ENCODE results near the gene CACHD1. TPM values are rescaled to one million over a fixed set of nuclear protein-coding genes. Genes with fewer than 3 reads are reported as not detected.

Gene CACHD1
- total RNA-seq, 1 experiment from 2014 or later, result not detected

- Histone ChIP-seq H2AFZ (ENCODE audit: low read length) (no peak overlapping the region), H3K9me2 (replicated peaks; ENCODE audit: insufficient read depth, low read length) (no peaks in the 10 kb centered on the region), H3K79me2 (ENCODE audit: low read length) (no peaks in the 10 kb centered on the region), H3K4me3 (ENCODE audit: low read length) (no peak overlapping the region), H3K4me1 (ENCODE audit: low read length) (no peaks in the 10 kb centered on the region), H3K9ac (ENCODE audit: low read length) (no peak overlapping the region), H3K9me3 (ENCODE audit: low read length) (no peaks in the 10 kb centered on the region), H3K4me2 (ENCODE audit: low read depth, low read length, poor library complexity, severe bottlenecking) (no peak overlapping the region), H3K36me3 (ENCODE audit: insufficient read depth, low read length) (no peaks in the 10 kb centered on the region), H3K27me3 (ENCODE audit: low read length) (no peaks in the 10 kb centered on the region), H4K20me1 (ENCODE audit: insufficient read depth, low read depth, low read length) (no peaks in the 10 kb centered on the region), H3K27ac (ENCODE audit: low read length) (no peak overlapping the region)
- no peak for DNase-seq
Observed at GRCh38 chr1:64537942-64538341, 68.0 kb downstream of the CACHD1 start.

DNA sequence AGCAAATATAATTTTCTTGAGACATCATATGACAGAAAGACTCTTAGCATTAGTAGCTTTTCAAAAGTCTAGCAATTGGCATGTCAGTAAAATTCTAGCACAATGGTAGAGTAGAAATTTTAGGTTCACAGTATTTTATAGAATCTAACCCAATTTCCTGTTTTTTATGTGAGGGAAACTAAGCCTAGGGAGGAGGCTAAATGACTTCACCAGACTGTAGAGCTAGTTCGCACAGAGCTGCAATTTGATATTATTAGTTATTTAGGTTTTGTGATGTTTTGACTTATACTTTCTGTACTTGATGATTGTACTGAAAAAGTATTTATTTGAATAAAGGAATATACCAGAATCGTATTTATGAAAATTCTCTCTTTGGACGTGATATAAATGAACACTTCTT lies 68.5 kb downstream of the CACHD1 start:
- no peaks in the 10 kb centered on the region for H3K27me3 ChIP-seq (ENCODE audit: low read length)
- H3K9ac ChIP-seq (ENCODE audit: low read length), result no peak overlapping the region
- H3K36me3 ChIP-seq (ENCODE audit: insufficient read depth, low read length), result no peaks in the 10 kb centered on the region
- H3K9me3 ChIP-seq (ENCODE audit: low read length), result no peaks in the 10 kb centered on the region
- no peaks in the 10 kb centered on the region for H3K9me2 ChIP-seq (replicated peaks; ENCODE audit: insufficient read depth, low read length)
- no peaks in the 10 kb centered on the region for H3K79me2 ChIP-seq (ENCODE audit: low read length)
- H2AFZ ChIP-seq (ENCODE audit: low read length), result no peak overlapping the region
- H3K4me1 ChIP-seq (ENCODE audit: low read length), result no peaks in the 10 kb centered on the region
- H3K4me3 ChIP-seq (ENCODE audit: low read length), result no peak overlapping the region
- H4K20me1 ChIP-seq (ENCODE audit: insufficient read depth, low read depth, low read length), result no peaks in the 10 kb centered on the region
- DNase-seq, result no peak
- no peak overlapping the region for H3K27ac ChIP-seq (ENCODE audit: low read length)
- H3K4me2 ChIP-seq (ENCODE audit: low read depth, low read length, poor library complexity, severe bottlenecking), result no peak overlapping the region

DNA sequence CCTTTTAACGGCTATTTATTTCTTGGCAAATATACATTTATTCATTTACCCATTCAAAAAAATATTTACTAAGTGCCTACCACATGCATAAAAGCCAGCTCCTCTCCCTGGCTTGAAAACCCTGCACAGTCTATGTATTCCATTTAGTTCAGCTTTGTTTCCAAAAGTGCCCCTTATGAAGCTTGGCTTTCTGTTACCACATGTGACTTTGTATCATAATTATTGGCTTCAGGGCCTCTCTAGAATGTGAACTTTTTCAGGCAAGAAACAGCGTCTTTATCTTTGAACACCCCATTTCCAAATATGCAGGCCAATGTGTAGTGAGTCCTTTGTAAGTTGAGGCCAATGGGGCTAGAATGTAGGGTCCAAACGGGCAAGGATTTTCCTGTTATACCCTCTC lies 69.4 kb downstream of the CACHD1 start:
- H2AFZ ChIP-seq (ENCODE audit: low read length), result no peak overlapping the region
- no peak overlapping the region for H3K9ac ChIP-seq (ENCODE audit: low read length)
- no peak overlapping the region for H3K27ac ChIP-seq (ENCODE audit: low read length)
- no peaks in the 10 kb centered on the region for H3K4me1 ChIP-seq (ENCODE audit: low read length)
- no peak overlapping the region for H3K4me3 ChIP-seq (ENCODE audit: low read length)
- no peak for DNase-seq
- H3K9me3 ChIP-seq (ENCODE audit: low read length), result no peaks in the 10 kb centered on the region
- H3K9me2 ChIP-seq (replicated peaks; ENCODE audit: insufficient read depth, low read length), result no peaks in the 10 kb centered on the region
- H3K36me3 ChIP-seq (ENCODE audit: insufficient read depth, low read length), result no peaks in the 10 kb centered on the region
- H3K27me3 ChIP-seq (ENCODE audit: low read length), result no peaks in the 10 kb centered on the region
- H3K4me2 ChIP-seq (ENCODE audit: low read depth, low read length, poor library complexity, severe bottlenecking), result no peak overlapping the region
- H4K20me1 ChIP-seq (ENCODE audit: insufficient read depth, low read depth, low read length), result no peaks in the 10 kb centered on the region
- no peaks in the 10 kb centered on the region for H3K79me2 ChIP-seq (ENCODE audit: low read length)

DNA sequence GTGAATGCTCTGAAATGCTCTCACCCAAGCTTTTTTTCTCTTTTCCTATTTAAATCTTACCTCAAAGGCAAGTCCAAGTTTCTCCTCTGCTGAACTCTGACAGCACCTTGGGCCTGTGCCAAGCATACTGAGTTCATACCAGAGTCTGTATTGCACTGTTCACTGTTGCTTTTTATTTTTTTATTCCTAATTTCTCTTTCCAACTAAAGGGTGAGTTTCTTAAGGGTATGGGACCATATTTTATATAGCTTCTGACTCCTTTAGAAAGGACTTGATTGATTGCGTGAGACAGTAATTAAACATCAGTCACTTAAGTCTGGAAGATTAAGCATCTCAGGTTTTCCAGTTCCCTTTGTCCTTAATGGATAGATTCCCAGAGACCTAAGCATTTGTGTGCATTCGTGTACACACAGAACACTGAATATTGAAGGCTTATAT lies 69.9 kb downstream of the CACHD1 start:
- H2AFZ ChIP-seq (ENCODE audit: low read length), result no peak overlapping the region
- H3K9me2 ChIP-seq (replicated peaks; ENCODE audit: insufficient read depth, low read length), result no peaks in the 10 kb centered on the region
- no peak overlapping the region for H3K4me3 ChIP-seq (ENCODE audit: low read length)
- no peaks in the 10 kb centered on the region for H3K9me3 ChIP-seq (ENCODE audit: low read length)
- no peak overlapping the region for H3K27ac ChIP-seq (ENCODE audit: low read length)
- DNase-seq, result no peak
- H4K20me1 ChIP-seq (ENCODE audit: insufficient read depth, low read depth, low read length), result no peaks in the 10 kb centered on the region
- H3K4me2 ChIP-seq (ENCODE audit: low read depth, low read length, poor library complexity, severe bottlenecking), result no peak overlapping the region
- no peaks in the 10 kb centered on the region for H3K4me1 ChIP-seq (ENCODE audit: low read length)
- no peak overlapping the region for H3K9ac ChIP-seq (ENCODE audit: low read length)
- no peaks in the 10 kb centered on the region for H3K36me3 ChIP-seq (ENCODE audit: insufficient read depth, low read length)
- H3K27me3 ChIP-seq (ENCODE audit: low read length), result no peaks in the 10 kb centered on the region
- H3K79me2 ChIP-seq (ENCODE audit: low read length), result no peaks in the 10 kb centered on the region

GRCh38 chr1:64540265-64540791 lies 70.4 kb downstream of the CACHD1 start:
- Histone ChIP-seq H2AFZ (ENCODE audit: low read length) (no peak overlapping the region), H3K9ac (ENCODE audit: low read length) (no peak overlapping the region), H3K4me1 (ENCODE audit: low read length) (no peaks in the 10 kb centered on the region), H3K36me3 (ENCODE audit: insufficient read depth, low read length) (no peaks in the 10 kb centered on the region), H3K27ac (ENCODE audit: low read length) (no peak overlapping the region), H3K9me2 (replicated peaks; ENCODE audit: insufficient read depth, low read length) (no peaks in the 10 kb centered on the region), H3K4me3 (ENCODE audit: low read length) (no peak overlapping the region), H4K20me1 (ENCODE audit: insufficient read depth, low read depth, low read length) (no peaks in the 10 kb centered on the region), H3K4me2 (ENCODE audit: low read depth, low read length, poor library complexity, severe bottlenecking) (no peak overlapping the region), H3K9me3 (ENCODE audit: low read length) (no peaks in the 10 kb centered on the region), H3K79me2 (ENCODE audit: low read length) (no peaks in the 10 kb centered on the region), H3K27me3 (ENCODE audit: low read length) (no peaks in the 10 kb centered on the region)
- DNase-seq, result no peak

DNA sequence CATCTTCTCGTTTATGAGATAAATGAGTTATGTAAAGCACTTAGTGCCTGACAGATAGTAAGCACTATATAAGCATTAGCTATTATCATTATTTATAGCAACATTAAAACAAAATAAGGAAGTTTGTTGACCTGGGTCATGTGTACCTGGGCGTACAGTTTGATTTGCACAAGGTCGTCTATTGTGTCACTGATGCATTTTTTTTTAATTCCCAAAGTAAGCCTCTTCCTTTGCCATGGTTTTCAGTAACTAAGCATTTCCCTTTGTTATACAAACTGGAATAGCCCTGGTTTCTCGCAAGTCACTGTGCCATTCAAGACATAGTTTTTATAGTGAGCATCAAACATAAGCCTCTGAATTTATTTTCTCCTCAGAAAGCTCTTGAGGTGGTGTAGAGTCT lies 72.2 kb downstream of the CACHD1 start:
- Histone ChIP-seq H3K4me1 (ENCODE audit: low read length) (no peaks in the 10 kb centered on the region), H2AFZ (ENCODE audit: low read length) (no peak overlapping the region)

DNA sequence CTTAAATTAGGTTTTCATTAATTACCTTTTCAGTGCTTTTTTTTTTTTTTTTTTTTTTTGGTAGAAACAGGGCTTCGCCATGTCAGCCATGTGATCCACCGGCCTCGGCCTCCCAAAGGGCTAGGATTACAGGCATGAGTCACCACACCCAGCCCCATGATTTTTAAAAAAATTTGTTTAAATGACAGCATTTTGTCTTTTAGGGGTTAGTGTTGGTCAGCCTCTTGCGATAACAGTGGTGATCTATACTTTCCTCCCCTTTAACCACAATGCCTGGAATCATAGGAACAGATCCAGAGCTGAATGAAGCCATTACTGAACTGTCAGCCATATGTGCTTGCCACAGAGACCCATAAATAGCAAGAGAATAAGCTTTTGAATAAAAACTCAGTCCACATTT lies 73.9 kb downstream of the CACHD1 start:
- no peaks in the 10 kb centered on the region for H3K4me1 ChIP-seq (ENCODE audit: low read length)
- no peak overlapping the region for H3K9ac ChIP-seq (ENCODE audit: low read length)
- no peaks in the 10 kb centered on the region for H4K20me1 ChIP-seq (ENCODE audit: insufficient read depth, low read depth, low read length)
- H3K36me3 ChIP-seq (ENCODE audit: insufficient read depth, low read length), result no peaks in the 10 kb centered on the region
- H3K27me3 ChIP-seq (ENCODE audit: low read length), result no peaks in the 10 kb centered on the region
- no peaks in the 10 kb centered on the region for H3K9me2 ChIP-seq (replicated peaks; ENCODE audit: insufficient read depth, low read length)
- no peak overlapping the region for H3K4me2 ChIP-seq (ENCODE audit: low read depth, low read length, poor library complexity, severe bottlenecking)
- H2AFZ ChIP-seq (ENCODE audit: low read length), result no peak overlapping the region
- no peak for DNase-seq
- no peak overlapping the region for H3K4me3 ChIP-seq (ENCODE audit: low read length)
- H3K79me2 ChIP-seq (ENCODE audit: low read length), result no peaks in the 10 kb centered on the region
- no peaks in the 10 kb centered on the region for H3K9me3 ChIP-seq (ENCODE audit: low read length)
- no peak overlapping the region for H3K27ac ChIP-seq (ENCODE audit: low read length)

More for the DNA sequence above, 72.2 kb downstream of the CACHD1 start:
- no peaks in the 10 kb centered on the region for H4K20me1 ChIP-seq (ENCODE audit: insufficient read depth, low read depth, low read length)
- DNase-seq, result no peak
- H3K27me3 ChIP-seq (ENCODE audit: low read length), result no peaks in the 10 kb centered on the region
- no peak overlapping the region for H3K27ac ChIP-seq (ENCODE audit: low read length)
- H3K9ac ChIP-seq (ENCODE audit: low read length), result no peak overlapping the region
- no peaks in the 10 kb centered on the region for H3K36me3 ChIP-seq (ENCODE audit: insufficient read depth, low read length)
- no peaks in the 10 kb centered on the region for H3K79me2 ChIP-seq (ENCODE audit: low read length)
- no peaks in the 10 kb centered on the region for H3K9me2 ChIP-seq (replicated peaks; ENCODE audit: insufficient read depth, low read length)
- H3K4me2 ChIP-seq (ENCODE audit: low read depth, low read length, poor library complexity, severe bottlenecking), result no peak overlapping the region
- H3K9me3 ChIP-seq (ENCODE audit: low read length), result no peaks in the 10 kb centered on the region
- no peak overlapping the region for H3K4me3 ChIP-seq (ENCODE audit: low read length)

DNA sequence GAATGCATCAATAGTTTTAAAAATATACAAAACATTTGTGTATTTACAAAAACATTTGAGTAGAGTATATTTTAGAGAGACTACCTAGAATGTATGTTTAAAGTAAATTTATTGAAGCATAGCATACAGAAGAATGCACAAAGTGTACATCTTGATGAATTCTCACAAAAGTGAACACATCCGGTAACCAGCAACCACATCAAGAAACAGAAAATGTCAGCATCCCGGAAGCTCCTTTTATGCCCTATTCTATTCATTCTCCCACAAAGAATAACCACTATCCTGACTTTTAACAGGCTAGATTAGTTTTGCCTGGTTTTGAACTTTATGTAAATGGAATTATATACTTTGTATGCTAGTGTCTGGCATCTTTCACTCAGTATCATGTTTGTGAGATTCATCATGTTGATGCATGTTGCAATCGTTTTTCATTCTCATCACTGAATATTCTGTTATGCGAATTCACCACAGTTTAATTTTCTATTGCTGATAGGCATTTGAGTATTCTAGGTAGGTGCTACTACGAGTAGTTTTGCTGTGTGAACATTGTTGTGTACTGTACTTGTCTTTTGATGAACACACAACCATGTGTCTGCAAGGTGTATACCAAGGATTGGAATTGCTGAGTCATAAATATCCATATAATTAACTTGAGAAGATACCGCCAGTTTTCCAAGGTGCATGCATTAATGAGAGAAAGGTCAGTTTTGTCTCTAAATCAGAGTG lies 75.4 kb downstream of the CACHD1 start:
- no peak for DNase-seq
- Histone ChIP-seq H3K36me3 (ENCODE audit: insufficient read depth, low read length) (no peaks in the 10 kb centered on the region), H3K79me2 (ENCODE audit: low read length) (no peaks in the 10 kb centered on the region), H3K4me1 (ENCODE audit: low read length) (no peaks in the 10 kb centered on the region), H4K20me1 (ENCODE audit: insufficient read depth, low read depth, low read length) (no peaks in the 10 kb centered on the region), H3K9me2 (replicated peaks; ENCODE audit: insufficient read depth, low read length) (no peaks in the 10 kb centered on the region), H3K4me2 (ENCODE audit: low read depth, low read length, poor library complexity, severe bottlenecking) (no peak overlapping the region), H3K9ac (ENCODE audit: low read length) (no peak overlapping the region), H3K27me3 (ENCODE audit: low read length) (no peaks in the 10 kb centered on the region), H3K4me3 (ENCODE audit: low read length) (no peak overlapping the region), H3K9me3 (ENCODE audit: low read length) (no peaks in the 10 kb centered on the region), H2AFZ (ENCODE audit: low read length) (no peak overlapping the region), H3K27ac (ENCODE audit: low read length) (no peak overlapping the region)

Data from Karpas-422 (cell line).